AG04450 (cell line): ENCODE data around the gene AOX1. TPM values are rescaled to one million over a fixed set of nuclear protein-coding genes. Genes with fewer than 3 reads are reported as not detected.

Experiments used
- CTCF ChIA-PET: fragments of 300-600, 350-600 bp; formaldehyde crosslinking; extraction: SDS; loops from one replicate; lab custom pipeline; 2022; ENCODE audit warnings: antibody characterized with exemption, inconsistent platforms; lab: Charles Lee
- POLR2A ChIA-PET: fragments of 350-600 bp; formaldehyde crosslinking; extraction: SDS; loops from one replicate; lab custom pipeline; 2021; ENCODE audit warnings: antibody characterized with exemption, inconsistent platforms; lab: Yijun Ruan, JAX
- DNase-seq: peaks from one replicate; pipeline ENCODE4 v3.0.0-alpha.2; 2011; ENCODE audit warnings: low read depth, low spot score
- H3K27ac ChIP-seq: one replicate; pipeline ENCODE4 v1.5.1; 2012; ENCODE audit warnings: low read depth, low read length, control low read depth
- H3K27me3 ChIP-seq: one replicate; pipeline ENCODE4 v1.6.0; 2012; ENCODE audit warnings: low read length; ENCODE audit not compliant: control insufficient read depth, insufficient read depth
- H3K4me3 ChIP-seq: 2 replicates; pipeline ENCODE4 v1.5.1; 2011; ENCODE audit warnings: mild to moderate bottlenecking, low read depth, low read length, control low read depth
- H3K9me3 ChIP-seq: 2 replicates; pipeline ENCODE4 v1.5.1; 2012; ENCODE audit warnings: low read length; ENCODE audit not compliant: control insufficient read depth, insufficient read depth
- polyA plus RNA-seq: library from polyadenylated mRNA; depleted of rRNA; stranded (reverse); fragments of >200 nt; gene quantifications from 2 replicates; pipeline ENCODE4 v1.2.3, GENCODE V29; 2011
- TF ChIP-seq, protein P1 (sequence below): IDR thresholded peaks from 2 replicates; pipeline ENCODE4 v1.5.1; 2011; ENCODE audit warnings: low read depth, low read length, control low read depth, inconsistent platforms

The AOX1 gene
- polyA plus RNA-seq, 1 experiment: 7.9 TPM

DNA sequence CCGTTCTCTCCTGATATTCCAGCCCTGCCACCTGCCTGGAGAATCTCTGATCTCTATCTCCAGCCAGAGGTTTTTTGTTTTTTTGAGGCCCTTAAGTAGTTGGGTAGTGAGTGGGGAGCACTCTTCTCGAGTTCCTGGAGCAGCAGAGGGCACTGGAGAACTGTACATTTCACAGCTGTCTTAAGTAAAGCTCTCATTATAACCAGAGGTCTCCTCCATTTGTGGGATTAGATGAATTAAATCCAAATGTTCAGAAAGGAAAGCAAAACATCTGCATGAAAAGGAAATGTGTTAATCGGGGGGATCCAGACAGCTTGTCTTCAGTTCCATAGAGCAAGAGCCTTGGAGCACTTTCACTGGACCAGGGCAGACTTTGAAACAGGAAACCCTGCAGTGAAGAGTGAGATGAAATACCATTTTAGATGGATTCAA, 32.8 kb downstream of the AOX1 start:
- H3K4me3 ChIP-seq: no peak overlapping the region
- no peaks in the 10 kb centered on the region for H3K9me3 ChIP-seq
- ChIA-PET CTCF (interaction anchor here (1.1 to 3.5 kb wide), 3 partner anchors 10 to 118 kb away, joined by 5 to 55 read pairs (median 5); no protein-coding TSS in a partner anchor), POLR2A (no interaction called here)
- DNase-seq: no peak
- TF ChIP-seq, protein P1, sequence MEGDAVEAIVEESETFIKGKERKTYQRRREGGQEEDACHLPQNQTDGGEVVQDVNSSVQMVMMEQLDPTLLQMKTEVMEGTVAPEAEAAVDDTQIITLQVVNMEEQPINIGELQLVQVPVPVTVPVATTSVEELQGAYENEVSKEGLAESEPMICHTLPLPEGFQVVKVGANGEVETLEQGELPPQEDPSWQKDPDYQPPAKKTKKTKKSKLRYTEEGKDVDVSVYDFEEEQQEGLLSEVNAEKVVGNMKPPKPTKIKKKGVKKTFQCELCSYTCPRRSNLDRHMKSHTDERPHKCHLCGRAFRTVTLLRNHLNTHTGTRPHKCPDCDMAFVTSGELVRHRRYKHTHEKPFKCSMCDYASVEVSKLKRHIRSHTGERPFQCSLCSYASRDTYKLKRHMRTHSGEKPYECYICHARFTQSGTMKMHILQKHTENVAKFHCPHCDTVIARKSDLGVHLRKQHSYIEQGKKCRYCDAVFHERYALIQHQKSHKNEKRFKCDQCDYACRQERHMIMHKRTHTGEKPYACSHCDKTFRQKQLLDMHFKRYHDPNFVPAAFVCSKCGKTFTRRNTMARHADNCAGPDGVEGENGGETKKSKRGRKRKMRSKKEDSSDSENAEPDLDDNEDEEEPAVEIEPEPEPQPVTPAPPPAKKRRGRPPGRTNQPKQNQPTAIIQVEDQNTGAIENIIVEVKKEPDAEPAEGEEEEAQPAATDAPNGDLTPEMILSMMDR: peak; percentile 52
- no peak overlapping the region for H3K27ac ChIP-seq
- H3K27me3 ChIP-seq: no peaks in the 10 kb centered on the region

DNA sequence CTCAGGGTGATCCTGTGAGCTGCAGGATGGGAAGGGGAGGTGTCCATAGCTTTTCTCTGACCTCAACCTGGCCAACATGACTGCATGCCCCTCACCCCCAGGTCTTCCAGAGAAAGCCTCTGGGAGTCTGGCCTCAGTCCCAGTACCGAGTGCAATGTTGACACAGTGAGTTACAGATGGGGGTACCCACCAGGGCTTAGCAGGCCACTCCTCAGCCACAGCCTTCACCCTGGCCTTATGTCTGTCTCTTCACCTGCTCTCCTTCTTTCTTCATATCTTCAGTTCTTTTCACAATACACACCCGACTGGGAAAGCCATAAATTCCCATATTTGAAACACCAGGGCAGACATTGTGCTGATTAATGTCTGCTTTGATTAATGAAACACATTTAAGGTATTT, 33.5 kb downstream of the AOX1 start:
- Histone ChIP-seq H3K27me3 (no peaks in the 10 kb centered on the region), H3K27ac (no peak overlapping the region), H3K4me3 (no peak overlapping the region), H3K9me3 (no peaks in the 10 kb centered on the region)
- TF ChIP-seq, protein P1: no peak
- no peak for DNase-seq
- POLR2A ChIA-PET: no interaction called here
- CTCF ChIA-PET: interaction anchor here (1.1 to 3.5 kb wide), 3 partner anchors 10 to 117 kb away, joined by 5 to 55 read pairs (median 5); no protein-coding TSS in a partner anchor

DNA sequence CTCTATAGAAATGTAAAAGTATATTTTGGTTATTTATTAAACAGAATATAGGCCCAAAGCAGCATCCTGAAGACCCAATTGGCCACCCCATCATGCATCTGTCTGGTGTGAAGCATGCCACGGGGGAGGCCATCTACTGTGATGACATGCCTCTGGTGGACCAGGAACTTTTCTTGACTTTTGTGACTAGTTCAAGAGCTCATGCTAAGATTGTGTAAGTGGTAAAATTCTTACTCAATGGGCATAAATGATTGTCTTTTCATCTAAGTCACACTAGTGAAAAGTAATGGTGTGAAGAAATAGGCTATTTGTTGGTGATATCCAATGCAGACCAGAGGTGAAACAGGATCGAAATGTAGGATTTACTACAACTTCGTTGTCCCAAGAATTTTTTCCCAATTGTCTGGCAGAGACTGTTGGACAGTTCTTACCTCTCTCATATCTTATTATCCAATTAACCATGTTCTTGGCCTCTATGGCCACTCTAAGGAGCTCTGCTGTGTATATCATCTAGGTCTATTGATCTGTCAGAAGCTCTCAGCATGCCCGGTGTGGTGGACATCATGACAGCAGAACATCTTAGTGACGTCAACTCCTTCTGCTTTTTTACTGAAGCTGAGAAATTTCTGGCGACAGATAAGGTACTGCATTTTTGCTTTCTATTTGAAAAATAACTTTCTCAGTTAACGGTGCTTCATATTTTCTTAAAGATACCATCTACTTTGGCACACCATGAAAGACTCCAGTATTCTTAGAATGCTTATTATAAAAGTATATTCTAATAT, 35.0 kb downstream of the AOX1 start:
- POLR2A ChIA-PET: no interaction called here

DNA sequence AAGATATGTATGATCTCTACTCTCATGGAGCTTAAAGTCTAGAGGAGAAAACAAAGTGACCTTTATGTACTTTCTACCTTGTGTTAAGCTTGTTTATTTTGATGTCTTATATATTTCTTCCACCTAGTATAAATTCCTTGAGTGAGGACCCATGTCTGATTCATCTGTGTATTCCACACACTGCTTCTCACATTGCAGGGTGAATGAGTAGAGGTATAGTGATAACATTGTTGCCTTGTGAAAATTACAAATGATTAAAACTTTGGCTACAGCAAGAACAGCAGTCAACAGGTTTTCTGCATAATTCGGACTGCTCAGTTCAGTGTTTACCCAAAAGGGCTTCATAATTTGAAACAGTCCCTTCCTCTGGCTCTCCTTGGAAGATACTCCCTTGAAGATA, 36.3 kb downstream of the AOX1 start:
- ChIA-PET CTCF (no interaction called here), POLR2A (no interaction called here)
- DNase-seq: no peak

More for the DNA sequence above, 35.0 kb downstream of the AOX1 start:
- CTCF ChIA-PET: interaction anchor here (1.2 kb wide), 1 partner anchor 115 kb away, joined by 4 read pairs; no protein-coding TSS in a partner anchor
- Histone ChIP-seq H3K4me3 (no peak overlapping the region), H3K27ac (no peak overlapping the region), H3K27me3 (no peaks in the 10 kb centered on the region), H3K9me3 (no peaks in the 10 kb centered on the region)
- TF ChIP-seq, protein P1: no peak
- no peak for DNase-seq

More for the DNA sequence above, 36.3 kb downstream of the AOX1 start:
- TF ChIP-seq, protein P1: no peak
- Histone ChIP-seq H3K27ac (no peak overlapping the region), H3K27me3 (no peaks in the 10 kb centered on the region), H3K9me3 (no peaks in the 10 kb centered on the region), H3K4me3 (no peak overlapping the region)
